Activated naive CD4-positive, alpha-beta T cell treated with anti-CD3 and anti-CD28 coated beads for 36 hours (primary cell): ENCODE data around the gene ZNF524. TPM values are rescaled to one million over a fixed set of nuclear protein-coding genes. Genes with fewer than 3 reads are reported as not detected.

ENCODE experiments used
- CTCF ChIA-PET: fragments of 350-600 bp; sonication (Branson Sonifier 250); formaldehyde crosslinking; loops from one replicate; lab custom pipeline; 2021; ENCODE audit warnings: antibody characterized with exemption; lab: Charles Lee
- DNase-seq: peaks from one replicate; pipeline ENCODE4 v3.0.0-alpha.2; 2020
- H3K27ac Mint-ChIP-seq: one replicate; pipeline ENCODE4 v1.8.0; 2021; ENCODE audit warnings: mild to moderate bottlenecking, mixed read lengths
- H3K27me3 Mint-ChIP-seq: one replicate; pipeline ENCODE4 v1.8.0; 2021; ENCODE audit warnings: low read depth, mixed read lengths
- H3K36me3 Mint-ChIP-seq: one replicate; pipeline ENCODE4 v1.8.0; 2021; ENCODE audit warnings: low read depth, mixed read lengths
- H3K4me1 Mint-ChIP-seq: one replicate; pipeline ENCODE4 v1.8.0; 2021; ENCODE audit warnings: low read depth, mixed read lengths
- H3K4me3 Mint-ChIP-seq: one replicate; pipeline ENCODE4 v1.8.0; 2021; ENCODE audit warnings: mild to moderate bottlenecking, moderate library complexity, mixed read lengths
- H3K9me3 Mint-ChIP-seq: one replicate; pipeline ENCODE4 v1.8.0; 2021; ENCODE audit warnings: mixed read lengths
- intact Hi-C: fragments of 100-400 bp; cut with micrococcal nuclease; formaldehyde crosslinking; loops from one replicate; pipeline ENCODE4 v1.15.1; 2023
- total RNA-seq, 2 experiments: library from RNA; stranded (reverse); gene quantifications; one replicate each; pipeline ENCODE4 v1.2.3, GENCODE V29; 2021

ZNF524 gene
- total RNA-seq, 2 experiments from 2014 or later: 20.9 to 23.0 TPM

GRCh38 chr19:55616395-55616875 is 16.3 kb downstream of the ZNF524 start:
- intact Hi-C loops: no loop called here
- CTCF ChIA-PET: no interaction called here
- no peak overlapping the region for H3K4me3 Mint-ChIP-seq
- peaks cover 35% of the 10 kb centered on the region for H3K4me1 Mint-ChIP-seq
- no peak overlapping the region for H3K27ac Mint-ChIP-seq
- no peak for DNase-seq
- H3K9me3 Mint-ChIP-seq: no peaks in the 10 kb centered on the region
- H3K27me3 Mint-ChIP-seq: no peaks in the 10 kb centered on the region
- H3K36me3 Mint-ChIP-seq: peaks cover 27% of the 10 kb centered on the region

GRCh38 chr19:55617426-55617825 is 17.3 kb downstream of the ZNF524 start:
- DNase-seq: no peak
- peak overlapping the region; percentile 30 for H3K27ac Mint-ChIP-seq
- H3K4me3 Mint-ChIP-seq: no peak overlapping the region
- intact Hi-C loops: no loop called here
- H3K36me3 Mint-ChIP-seq: peaks cover 27% of the 10 kb centered on the region
- H3K9me3 Mint-ChIP-seq: no peaks in the 10 kb centered on the region
- peaks cover 27% of the 10 kb centered on the region for H3K4me1 Mint-ChIP-seq
- CTCF ChIA-PET: interaction anchor here (0.8 to 1.4 kb wide), 2 partner anchors 11 to 15 kb away, joined by 3 to 5 read pairs; no protein-coding TSS in a partner anchor
- H3K27me3 Mint-ChIP-seq: no peaks in the 10 kb centered on the region

DNA sequence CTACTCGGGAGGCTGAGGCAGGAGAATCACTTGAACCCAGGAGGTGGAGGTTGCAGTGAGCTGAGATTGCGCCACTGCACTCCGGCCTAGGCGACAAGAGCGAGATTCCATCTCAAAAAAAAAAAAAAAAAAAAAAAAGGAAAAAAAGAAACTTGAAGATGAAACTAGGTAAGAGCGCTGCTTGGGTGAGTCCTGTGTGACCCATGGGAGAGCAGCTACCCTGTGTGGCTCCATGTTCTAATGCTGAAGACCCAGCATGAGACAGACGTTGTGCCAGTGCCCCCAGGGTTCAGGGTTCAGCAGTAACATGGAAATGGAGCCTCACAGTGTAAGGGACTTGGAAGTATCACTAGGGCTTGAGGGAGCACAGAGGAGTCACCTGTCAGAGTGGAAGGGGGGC is 18.3 kb downstream of the ZNF524 start:
- Mint-ChIP-seq H3K4me3 (no peak overlapping the region), H3K27me3 (no peaks in the 10 kb centered on the region), H3K4me1 (peaks cover 30% of the 10 kb centered on the region), H3K9me3 (no peaks in the 10 kb centered on the region), H3K27ac (no peak overlapping the region), H3K36me3 (peaks cover 21% of the 10 kb centered on the region)
- intact Hi-C loops: no loop called here
- no peak for DNase-seq
- CTCF ChIA-PET: interaction anchor here (1.1 to 3.2 kb wide), 3 partner anchors 12 to 14 kb away, joined by 3 to 18 read pairs (median 5); partner anchors contain the start of gene ZNF865

- H3K27me3 Mint-ChIP-seq: no peaks in the 10 kb centered on the region
Observed at GRCh38 chr19:55619286-55619685, 19.2 kb downstream of the ZNF524 start.

DNA sequence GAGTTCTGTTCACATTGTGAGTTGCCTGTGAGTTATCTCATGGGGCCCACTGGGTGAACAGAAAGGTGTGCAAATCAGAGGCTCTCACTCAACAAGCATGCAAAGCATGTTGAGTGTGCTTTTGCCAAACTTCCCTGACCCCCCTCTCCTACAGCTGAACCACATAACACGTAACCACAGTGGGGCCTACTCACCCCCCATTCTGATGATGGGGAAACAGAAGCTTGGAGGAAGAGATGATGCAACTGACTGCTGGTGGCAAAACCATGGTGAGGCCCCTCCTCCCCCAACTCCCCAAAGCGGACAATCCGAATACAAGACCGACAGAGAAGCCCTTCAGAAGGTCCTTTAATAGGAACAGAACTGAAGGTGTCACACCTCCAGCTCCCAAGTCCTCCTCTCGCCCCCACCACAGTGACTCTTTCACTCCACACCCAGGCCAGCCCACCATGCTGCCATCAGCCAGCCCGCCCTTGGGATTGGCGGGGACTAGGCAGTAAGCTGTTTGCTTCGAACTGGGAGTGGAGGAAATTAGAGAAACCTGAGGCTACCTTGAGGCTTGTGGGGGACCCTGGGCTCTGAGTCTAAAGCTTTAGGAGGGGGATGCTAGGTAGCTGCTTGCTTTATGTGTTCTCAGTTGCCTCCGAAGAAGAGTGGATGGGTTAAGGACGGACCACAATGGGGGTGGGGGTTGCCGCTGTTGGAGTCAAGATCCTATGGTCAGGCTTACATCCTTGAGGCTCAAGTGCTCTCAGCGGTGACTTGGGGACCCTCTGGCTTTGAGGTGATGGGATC is 20.5 kb downstream of the ZNF524 start:
- peaks cover 18% of the 10 kb centered on the region for H3K36me3 Mint-ChIP-seq
- no peaks in the 10 kb centered on the region for H3K27me3 Mint-ChIP-seq
- peak; percentile 60 for DNase-seq
- intact Hi-C loops: no loop called here
- H3K4me1 Mint-ChIP-seq: peaks cover 43% of the 10 kb centered on the region
- H3K9me3 Mint-ChIP-seq: no peaks in the 10 kb centered on the region
- peak overlapping the region; percentile 74 for H3K27ac Mint-ChIP-seq
- H3K4me3 Mint-ChIP-seq: peak overlapping the region; percentile 9
- CTCF ChIA-PET: interaction anchor here (0.8 to 3.2 kb wide), 3 partner anchors 11 to 117 kb away, joined by 3 to 18 read pairs (median 4); partner anchors contain the start of gene ZNF865

More at GRCh38 chr19:55619286-55619685, 19.2 kb downstream of the ZNF524 start:
- H3K27ac Mint-ChIP-seq: no peak overlapping the region
- H3K4me3 Mint-ChIP-seq: no peak overlapping the region
- CTCF ChIA-PET: interaction anchor here (0.6 to 3.2 kb wide), 5 partner anchors 11 to 115 kb away, joined by 3 to 18 read pairs (median 3); partner anchors contain the start of gene ZNF865
- H3K4me1 Mint-ChIP-seq: peaks cover 36% of the 10 kb centered on the region
- H3K36me3 Mint-ChIP-seq: peaks cover 20% of the 10 kb centered on the region
- intact Hi-C loops: no loop called here
- no peaks in the 10 kb centered on the region for H3K9me3 Mint-ChIP-seq
- no peak for DNase-seq

DNA sequence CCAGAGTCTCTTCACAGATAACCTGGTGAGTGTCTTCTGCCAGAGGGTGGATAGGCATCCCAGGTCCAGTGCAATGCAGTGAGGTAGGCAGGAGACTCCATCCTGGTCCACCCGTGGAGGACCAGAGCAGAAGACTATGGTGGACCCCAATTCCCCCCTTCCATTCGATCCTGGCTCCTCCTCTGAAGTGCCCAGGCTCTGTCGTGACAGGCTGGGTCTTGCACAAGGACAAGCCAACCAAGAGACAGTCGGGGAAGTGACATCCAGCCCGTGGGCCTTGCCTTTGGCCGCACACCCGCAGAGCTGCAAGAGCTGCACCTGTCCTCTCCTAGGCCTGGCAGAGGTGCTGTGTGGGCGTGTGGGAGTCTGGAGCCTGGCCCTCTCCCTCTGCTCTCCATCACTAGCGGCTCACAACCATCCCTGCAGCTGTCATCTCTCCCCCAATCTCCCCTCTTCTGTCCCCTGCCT is 21.2 kb downstream of the ZNF524 start:
- intact Hi-C loops: no loop called here
- Mint-ChIP-seq H3K4me1 (peaks cover 49% of the 10 kb centered on the region), H3K4me3 (no peak overlapping the region), H3K27ac (no peak overlapping the region), H3K36me3 (peaks cover 18% of the 10 kb centered on the region), H3K27me3 (no peaks in the 10 kb centered on the region), H3K9me3 (no peaks in the 10 kb centered on the region)
- DNase-seq: no peak
- CTCF ChIA-PET: interaction anchor here (3.2 kb wide), 1 partner anchor 15 kb away, joined by 18 read pairs; the partner anchor contains the start of gene ZNF865

GRCh38 chr19:55621673-55622231 is 21.7 kb downstream of the ZNF524 start:
- H3K9me3 Mint-ChIP-seq: no peaks in the 10 kb centered on the region
- H3K4me3 Mint-ChIP-seq: no peak overlapping the region
- CTCF ChIA-PET: no interaction called here
- intact Hi-C loops: no loop called here
- peaks cover 53% of the 10 kb centered on the region for H3K4me1 Mint-ChIP-seq
- peaks cover 17% of the 10 kb centered on the region for H3K36me3 Mint-ChIP-seq
- H3K27ac Mint-ChIP-seq: no peak overlapping the region
- no peaks in the 10 kb centered on the region for H3K27me3 Mint-ChIP-seq
- no peak for DNase-seq

DNA sequence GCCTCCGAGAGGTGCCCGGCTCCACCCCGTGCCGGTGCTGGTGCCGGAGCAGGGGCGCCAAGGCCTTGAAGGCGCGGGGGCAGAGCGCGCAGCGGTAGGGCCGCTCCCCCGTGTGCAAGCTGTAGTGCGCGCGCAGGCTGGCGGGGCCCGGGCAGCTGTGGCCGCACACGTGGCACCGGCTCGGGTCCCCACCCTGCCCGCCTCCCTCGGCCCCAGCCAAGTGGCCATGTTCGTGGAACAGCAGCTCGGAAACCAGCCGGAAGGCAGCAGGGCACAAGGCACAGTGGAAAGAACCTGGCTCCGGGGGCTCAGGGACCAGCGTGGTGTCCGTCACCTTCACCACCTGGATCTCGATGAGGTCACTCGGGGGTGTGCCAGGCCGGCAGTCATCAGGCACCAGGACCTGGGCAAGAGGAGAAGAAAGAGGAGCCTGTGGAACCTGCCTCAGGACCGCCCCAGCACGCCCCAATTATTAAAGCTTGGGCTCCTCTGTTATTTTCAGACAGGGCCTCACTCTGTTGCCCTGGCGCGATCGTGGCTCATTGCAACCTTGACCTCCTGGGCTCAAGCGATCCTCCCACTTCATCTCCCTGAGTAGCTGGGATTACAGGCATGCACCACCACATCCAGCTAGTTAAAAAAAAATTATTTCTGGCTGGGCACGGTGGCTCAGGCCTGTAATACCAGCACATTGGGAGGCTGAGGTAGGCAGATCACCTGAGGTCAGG is 22.3 kb downstream of the ZNF524 start:
- H3K27ac Mint-ChIP-seq: no peak overlapping the region
- no peaks in the 10 kb centered on the region for H3K9me3 Mint-ChIP-seq
- no peaks in the 10 kb centered on the region for H3K27me3 Mint-ChIP-seq
- no peak overlapping the region for H3K4me3 Mint-ChIP-seq
- CTCF ChIA-PET: no interaction called here
- peaks cover 58% of the 10 kb centered on the region for H3K4me1 Mint-ChIP-seq
- H3K36me3 Mint-ChIP-seq: peaks cover 13% of the 10 kb centered on the region
- DNase-seq: no peak
- intact Hi-C loops: no loop called here

- peak overlapping the region; percentile 9 for H3K4me3 Mint-ChIP-seq
- H3K27me3 Mint-ChIP-seq: no peaks in the 10 kb centered on the region
- CTCF ChIA-PET: interaction anchor here (0.7 to 4.4 kb wide), 4 partner anchors 8 to 107 kb away, joined by 3 to 25 read pairs (median 8); partner anchors contain the start of gene ZNF865
- no peaks in the 10 kb centered on the region for H3K9me3 Mint-ChIP-seq
- peaks cover 10% of the 10 kb centered on the region for H3K36me3 Mint-ChIP-seq
- no peak overlapping the region for H3K27ac Mint-ChIP-seq
- H3K4me1 Mint-ChIP-seq: peaks cover 58% of the 10 kb centered on the region
- DNase-seq: no peak
- intact Hi-C loops: no loop called here
Observed at GRCh38 chr19:55623130-55623529, 23.0 kb downstream of the ZNF524 start.

DNA sequence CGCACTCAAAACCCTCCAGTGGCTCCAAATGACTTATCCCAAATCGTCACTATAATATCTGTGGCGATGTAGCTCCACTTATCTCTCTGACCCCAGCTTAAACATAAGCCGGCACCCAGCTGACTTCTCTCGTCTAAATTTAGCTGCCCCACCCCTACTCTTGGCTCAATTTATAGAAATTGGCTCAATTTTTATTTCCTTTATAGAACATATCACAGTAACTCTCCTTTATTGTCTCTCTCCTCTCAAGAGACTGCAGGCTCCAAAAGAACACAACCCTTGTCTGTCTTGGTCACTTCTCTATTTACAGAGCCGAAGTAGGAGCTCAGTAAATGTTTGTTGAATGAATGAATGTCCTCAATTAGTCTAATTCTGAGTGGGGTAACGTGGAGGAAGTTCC is 23.5 kb downstream of the ZNF524 start:
- Mint-ChIP-seq H3K4me3 (peak overlapping the region; percentile 92), H3K27ac (no peak overlapping the region), H3K9me3 (no peaks in the 10 kb centered on the region), H3K36me3 (peaks cover 10% of the 10 kb centered on the region), H3K4me1 (peaks cover 58% of the 10 kb centered on the region), H3K27me3 (no peaks in the 10 kb centered on the region)
- no peak for DNase-seq
- intact Hi-C loops: no loop called here
- CTCF ChIA-PET: interaction anchor here (0.7 to 4.4 kb wide), 6 partner anchors 8 to 119 kb away, joined by 3 to 25 read pairs (median 5); partner anchors contain the start of genes FIZ1 and ZNF865

DNA sequence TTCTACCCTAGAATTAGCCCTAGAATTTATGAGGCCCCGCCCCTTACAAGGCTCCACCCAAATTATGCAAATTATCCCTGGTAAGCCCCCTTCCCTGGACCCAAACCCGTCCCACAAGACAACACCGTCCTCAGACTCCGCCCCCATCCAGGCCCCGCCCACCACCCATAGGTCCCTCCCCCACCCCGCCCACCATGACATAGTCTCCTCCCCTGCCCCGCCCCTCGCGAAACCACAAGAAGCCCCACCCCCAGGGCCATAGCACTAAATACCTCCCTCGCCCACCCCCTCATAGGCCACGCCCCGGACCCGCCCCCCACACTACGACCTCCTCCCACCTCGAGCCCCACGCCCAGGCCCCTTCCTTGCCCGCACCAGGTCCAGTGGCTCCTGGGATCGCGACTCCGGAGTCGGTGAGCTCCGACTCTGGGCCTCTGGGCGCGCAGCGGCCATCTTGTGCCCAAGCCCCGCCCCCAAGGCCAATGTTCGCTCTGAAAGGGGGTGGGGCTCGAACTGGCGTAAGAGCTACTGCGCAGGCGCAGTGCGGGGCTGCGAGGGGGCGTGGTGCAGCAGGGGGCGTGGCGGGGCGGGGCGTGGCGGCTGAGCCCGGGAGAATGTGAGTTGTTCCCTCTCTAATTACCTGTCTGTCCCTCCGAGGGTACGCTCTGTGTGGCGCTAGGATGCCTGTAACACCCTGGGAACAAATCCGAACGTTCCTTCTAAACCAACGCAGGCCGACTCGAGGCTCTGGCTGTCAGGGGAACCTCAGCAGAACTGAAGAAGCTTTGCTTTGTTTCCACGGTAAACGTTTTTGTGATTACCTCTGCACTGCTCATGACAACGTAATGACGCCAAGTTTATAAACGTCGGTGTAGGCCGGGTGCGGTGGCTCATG is 24.3 kb downstream of the ZNF524 start, which contains the start of gene ZNF784:
Gene ZNF784 (minus strand): TSS at position 458 of the 895 bp plus-strand sequence. CDS start 5 bp downstream, at position 453.
- intact Hi-C loops: loop anchor here (1.0 kb wide), 7 partner anchors 8 to 344 kb away; partner anchors contain the start of genes FIZ1, HSPBP1, ISOC2 and U2AF2
- CTCF ChIA-PET: interaction anchor here (0.9 to 4.4 kb wide), 6 partner anchors 9 to 157 kb away, joined by 4 to 25 read pairs (median 8); partner anchors contain the start of genes FIZ1 and ZNF865
- Mint-ChIP-seq H3K27ac (peak within 1 kb of the TSS; percentile 95), H3K4me1 (peaks cover 56% of the 10 kb centered on the region), H3K4me3 (peak within 1 kb of the TSS; percentile 92), H3K36me3 (peaks cover 9% of the 10 kb centered on the region), H3K27me3 (no peaks in the 10 kb centered on the region), H3K9me3 (no peaks in the 10 kb centered on the region)
- DNase-seq: peak; percentile 93
